K562 (cell line): ENCODE results near the gene SLMAP.

Source experiments
- ARID2 ChIP-seq: fragments of 450-650 bp; IDR thresholded peaks from 2 replicates; pipeline ENCODE4 v1.6.1; 2017; ENCODE audit warnings: antibody characterized with exemption, mild to moderate bottlenecking
- FUS ChIP-seq: fragments of 200-400 bp; formaldehyde crosslinking; optimal IDR thresholded peaks from 2 replicates; pipeline ENCODE3; 2017; ENCODE audit warnings: low read depth, low read length
- KLF10 ChIP-seq: fragments of 250-450 bp; sonication (Bioruptor Pico); IDR thresholded peaks from 2 replicates; pipeline ENCODE4 v1.6.1; 2021; ENCODE audit warnings: matching md5 sums
- MYC ChIP-seq, 2 experiments: fragments of 250-450 bp in 1 of 2; sonication (Bioruptor Pico) in 1 of 2; IDR thresholded peaks; 2 replicates each; pipeline versions ENCODE4 v1.5.1 to v1.6.1; 2012 to 2021; ENCODE audit warnings: low read depth in 2 of 2, borderline replicate concordance in 1 of 2, improper control_type of control experiment in 1 of 2, low read length in 1 of 2, mild to moderate bottlenecking in 1 of 2, moderate library complexity in 1 of 2
- PHTF2 ChIP-seq: fragments of 250-450 bp; sonication (Bioruptor Pico); IDR thresholded peaks from 2 replicates; pipeline ENCODE4 v1.5.0; 2021; ENCODE audit warnings: mild to moderate bottlenecking
- POLR2A ChIP-seq: fragments of 450-650 bp; conservative IDR thresholded peaks from 2 replicates; pipeline ENCODE4 v1.6.1; 2016
- SIRT6 ChIP-seq: IDR thresholded peaks from one replicate; pipeline ENCODE4 v1.6.1; 2012; ENCODE audit warnings: low read depth, mild to moderate bottlenecking, control low read depth, inconsistent platforms, low read length, moderate library complexity
- SOX6 ChIP-seq: fragments of 450-650 bp; IDR thresholded peaks from 2 replicates; pipeline ENCODE4 v1.6.1; 2014; ENCODE audit warnings: mild to moderate bottlenecking
- SREBF2 ChIP-seq: sonication (generic); formaldehyde crosslinking; IDR thresholded peaks from 2 replicates; pipeline ENCODE4 v1.4.0; 2020; ENCODE audit warnings: mild to moderate bottlenecking, missing genetic modification reagents
- TEAD1 ChIP-seq, 2 experiments: fragments of 450-650 bp in 1 of 2; sonication (generic) in 1 of 2; formaldehyde crosslinking; IDR thresholded peaks; 2 replicates each; pipeline versions ENCODE4 v1.4.0 to v1.8.0; 2020 to 2022; ENCODE audit warnings: mild to moderate bottlenecking in 2 of 2, missing genetic modification reagents in 1 of 2
- TF ChIP-seq, protein P1 (sequence below), 2 experiments: fragments of 450-650 bp; IDR thresholded peaks; 2 replicates each; pipeline ENCODE4 v1.6.1; 2016
- TF ChIP-seq, protein P2 (sequence below), 2 experiments: fragments of 450-650 bp; formaldehyde crosslinking in 1 of 2; IDR thresholded peaks; 2 replicates each; pipeline versions ENCODE4 v1.4.0 to v1.6.1; 2014 to 2020; ENCODE audit warnings: mild to moderate bottlenecking in 2 of 2, borderline replicate concordance in 1 of 2, low read depth in 1 of 2

DNA sequence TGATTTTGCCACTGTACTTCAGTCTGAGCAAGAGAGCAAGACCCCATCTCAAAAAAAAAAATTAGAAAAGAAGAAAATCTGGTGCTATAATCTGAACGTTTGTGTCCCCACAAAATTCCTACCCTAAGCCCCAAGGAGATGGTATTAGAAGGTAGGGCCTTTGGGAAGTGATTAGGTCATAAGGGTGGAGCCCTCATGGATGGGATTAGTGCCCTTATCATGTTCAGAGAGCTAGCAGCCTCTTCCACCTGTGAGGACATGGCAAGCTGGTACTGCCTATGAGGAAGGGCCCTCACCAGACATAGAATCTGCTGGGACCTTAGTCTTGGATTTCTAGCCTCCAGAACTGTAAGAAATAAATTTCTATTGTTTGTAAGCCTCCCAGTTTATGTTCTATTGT is 201.7 kb downstream of the SLMAP start:
- TF ChIP-seq, protein P1, sequence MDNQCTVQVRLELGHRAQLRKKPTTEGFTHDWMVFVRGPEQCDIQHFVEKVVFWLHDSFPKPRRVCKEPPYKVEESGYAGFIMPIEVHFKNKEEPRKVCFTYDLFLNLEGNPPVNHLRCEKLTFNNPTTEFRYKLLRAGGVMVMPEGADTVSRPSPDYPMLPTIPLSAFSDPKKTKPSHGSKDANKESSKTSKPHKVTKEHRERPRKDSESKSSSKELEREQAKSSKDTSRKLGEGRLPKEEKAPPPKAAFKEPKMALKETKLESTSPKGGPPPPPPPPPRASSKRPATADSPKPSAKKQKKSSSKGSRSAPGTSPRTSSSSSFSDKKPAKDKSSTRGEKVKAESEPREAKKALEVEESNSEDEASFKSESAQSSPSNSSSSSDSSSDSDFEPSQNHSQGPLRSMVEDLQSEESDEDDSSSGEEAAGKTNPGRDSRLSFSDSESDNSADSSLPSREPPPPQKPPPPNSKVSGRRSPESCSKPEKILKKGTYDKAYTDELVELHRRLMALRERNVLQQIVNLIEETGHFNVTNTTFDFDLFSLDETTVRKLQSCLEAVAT (IDR thresholded peaks at IDR 0.05), result no peak
- TF ChIP-seq SREBF2 (no peak), POLR2A (no peak), PHTF2 (CRISPR knock-in tag) (no peak), KLF10 (no peak), MYC (IDR thresholded peaks at IDR 0.05; ENCODE audit: low read depth, low read length) (no peak), MYC (CRISPR knock-in tag; IDR thresholded peaks at IDR 0.05; ENCODE audit: borderline replicate concordance, low read depth) (no peak), FUS (no peak), TEAD1 (CRISPR knock-in tag; IDR thresholded peaks at IDR 0.05) (no peak), ARID2 (no peak), SOX6 (no peak), SIRT6 (no peak)
- TF ChIP-seq, protein P2, sequence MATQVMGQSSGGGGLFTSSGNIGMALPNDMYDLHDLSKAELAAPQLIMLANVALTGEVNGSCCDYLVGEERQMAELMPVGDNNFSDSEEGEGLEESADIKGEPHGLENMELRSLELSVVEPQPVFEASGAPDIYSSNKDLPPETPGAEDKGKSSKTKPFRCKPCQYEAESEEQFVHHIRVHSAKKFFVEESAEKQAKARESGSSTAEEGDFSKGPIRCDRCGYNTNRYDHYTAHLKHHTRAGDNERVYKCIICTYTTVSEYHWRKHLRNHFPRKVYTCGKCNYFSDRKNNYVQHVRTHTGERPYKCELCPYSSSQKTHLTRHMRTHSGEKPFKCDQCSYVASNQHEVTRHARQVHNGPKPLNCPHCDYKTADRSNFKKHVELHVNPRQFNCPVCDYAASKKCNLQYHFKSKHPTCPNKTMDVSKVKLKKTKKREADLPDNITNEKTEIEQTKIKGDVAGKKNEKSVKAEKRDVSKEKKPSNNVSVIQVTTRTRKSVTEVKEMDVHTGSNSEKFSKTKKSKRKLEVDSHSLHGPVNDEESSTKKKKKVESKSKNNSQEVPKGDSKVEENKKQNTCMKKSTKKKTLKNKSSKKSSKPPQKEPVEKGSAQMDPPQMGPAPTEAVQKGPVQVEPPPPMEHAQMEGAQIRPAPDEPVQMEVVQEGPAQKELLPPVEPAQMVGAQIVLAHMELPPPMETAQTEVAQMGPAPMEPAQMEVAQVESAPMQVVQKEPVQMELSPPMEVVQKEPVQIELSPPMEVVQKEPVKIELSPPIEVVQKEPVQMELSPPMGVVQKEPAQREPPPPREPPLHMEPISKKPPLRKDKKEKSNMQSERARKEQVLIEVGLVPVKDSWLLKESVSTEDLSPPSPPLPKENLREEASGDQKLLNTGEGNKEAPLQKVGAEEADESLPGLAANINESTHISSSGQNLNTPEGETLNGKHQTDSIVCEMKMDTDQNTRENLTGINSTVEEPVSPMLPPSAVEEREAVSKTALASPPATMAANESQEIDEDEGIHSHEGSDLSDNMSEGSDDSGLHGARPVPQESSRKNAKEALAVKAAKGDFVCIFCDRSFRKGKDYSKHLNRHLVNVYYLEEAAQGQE (IDR thresholded peaks at IDR 0.05; ENCODE audit: borderline replicate concordance), result no peak
- TF ChIP-seq, protein P2 (CRISPR knock-in tag; IDR thresholded peaks at IDR 0.05; ENCODE audit: low read depth), result no peak
